Spleen (tissue), 7 donors: ENCODE data around the gene NEDD4.

Source experiments
- POLR2A ChIP-seq, 3 donors: fragments of 450-650 bp; IDR thresholded peaks; one replicate each; pipeline ENCODE4 v1.5.1; 2017; ENCODE audit warnings: antibody characterized with exemption in 3 of 3, mild to moderate bottlenecking in 1 of 3
- POLR2AphosphoS5 ChIP-seq, 3 donors: sonication (generic); formaldehyde crosslinking; IDR thresholded peaks; one replicate each; pipeline ENCODE4 v1.5.1; 2017; ENCODE audit warnings: antibody characterized with exemption in 3 of 3
- TF ChIP-seq, protein P1 (sequence below), 11 experiments: fragments of 200-600 bp in 7 of 11; fragments of 450-650 bp in 4 of 11; sonication (generic) in 4 of 11; IDR thresholded peaks in 8 of 11; conservative IDR thresholded peaks in 3 of 11; 1 replicate in 7 of 11; 2 replicates in 4 of 11; pipeline versions ENCODE4 v1.4.0 to v1.8.0; 2016 to 2021; ENCODE audit warnings: antibody characterized with exemption in 11 of 11, inconsistent platforms in 4 of 11, mild to moderate bottlenecking in 1 of 11
- donor health status: DM: no; HTN: no; CAD: no; lungs with moderate emphysema.
- donor health status: DM: no; HTN: no; CAD: no.
- donor health status: DM: no; HTN: no; CAD: no.

DNA sequence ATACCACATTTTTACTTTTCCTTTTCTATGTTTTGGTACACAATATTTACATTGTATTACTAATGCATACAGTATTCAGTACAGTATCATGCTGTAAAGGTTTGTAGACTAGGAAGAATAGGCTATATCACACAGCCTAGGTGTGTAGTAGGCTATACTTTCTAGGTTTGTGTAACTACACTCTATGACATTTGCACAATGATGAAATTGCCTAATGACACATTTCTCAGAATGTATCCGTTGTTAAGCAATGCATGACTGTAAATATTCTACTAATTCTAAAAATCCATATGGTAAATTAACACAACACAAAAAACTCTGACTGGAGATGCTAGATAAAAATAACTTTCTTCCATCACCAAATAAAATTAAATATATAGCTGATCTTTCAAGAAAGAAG is 16.2 kb downstream of the NEDD4 start:
- no peak for TF ChIP-seq POLR2A (IDR thresholded peaks at IDR 0.05)
- TF ChIP-seq, protein P1, sequence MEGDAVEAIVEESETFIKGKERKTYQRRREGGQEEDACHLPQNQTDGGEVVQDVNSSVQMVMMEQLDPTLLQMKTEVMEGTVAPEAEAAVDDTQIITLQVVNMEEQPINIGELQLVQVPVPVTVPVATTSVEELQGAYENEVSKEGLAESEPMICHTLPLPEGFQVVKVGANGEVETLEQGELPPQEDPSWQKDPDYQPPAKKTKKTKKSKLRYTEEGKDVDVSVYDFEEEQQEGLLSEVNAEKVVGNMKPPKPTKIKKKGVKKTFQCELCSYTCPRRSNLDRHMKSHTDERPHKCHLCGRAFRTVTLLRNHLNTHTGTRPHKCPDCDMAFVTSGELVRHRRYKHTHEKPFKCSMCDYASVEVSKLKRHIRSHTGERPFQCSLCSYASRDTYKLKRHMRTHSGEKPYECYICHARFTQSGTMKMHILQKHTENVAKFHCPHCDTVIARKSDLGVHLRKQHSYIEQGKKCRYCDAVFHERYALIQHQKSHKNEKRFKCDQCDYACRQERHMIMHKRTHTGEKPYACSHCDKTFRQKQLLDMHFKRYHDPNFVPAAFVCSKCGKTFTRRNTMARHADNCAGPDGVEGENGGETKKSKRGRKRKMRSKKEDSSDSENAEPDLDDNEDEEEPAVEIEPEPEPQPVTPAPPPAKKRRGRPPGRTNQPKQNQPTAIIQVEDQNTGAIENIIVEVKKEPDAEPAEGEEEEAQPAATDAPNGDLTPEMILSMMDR (IDR thresholded peaks at IDR 0.05 in 8 of 11, conservative IDR thresholded peaks at IDR 0.05 in 3 of 11), result no peak
- TF ChIP-seq POLR2AphosphoS5 (IDR thresholded peaks at IDR 0.05), result no peak
